D341Med (cell line): Measurements from ENCODE around the gene AVPR2.

ENCODE experiments used
- DNase-seq: peaks from one replicate; pipeline ENCODE4 v3.0.0; 2012; ENCODE audit warnings: low spot score

The AVPR2 gene

DNA sequence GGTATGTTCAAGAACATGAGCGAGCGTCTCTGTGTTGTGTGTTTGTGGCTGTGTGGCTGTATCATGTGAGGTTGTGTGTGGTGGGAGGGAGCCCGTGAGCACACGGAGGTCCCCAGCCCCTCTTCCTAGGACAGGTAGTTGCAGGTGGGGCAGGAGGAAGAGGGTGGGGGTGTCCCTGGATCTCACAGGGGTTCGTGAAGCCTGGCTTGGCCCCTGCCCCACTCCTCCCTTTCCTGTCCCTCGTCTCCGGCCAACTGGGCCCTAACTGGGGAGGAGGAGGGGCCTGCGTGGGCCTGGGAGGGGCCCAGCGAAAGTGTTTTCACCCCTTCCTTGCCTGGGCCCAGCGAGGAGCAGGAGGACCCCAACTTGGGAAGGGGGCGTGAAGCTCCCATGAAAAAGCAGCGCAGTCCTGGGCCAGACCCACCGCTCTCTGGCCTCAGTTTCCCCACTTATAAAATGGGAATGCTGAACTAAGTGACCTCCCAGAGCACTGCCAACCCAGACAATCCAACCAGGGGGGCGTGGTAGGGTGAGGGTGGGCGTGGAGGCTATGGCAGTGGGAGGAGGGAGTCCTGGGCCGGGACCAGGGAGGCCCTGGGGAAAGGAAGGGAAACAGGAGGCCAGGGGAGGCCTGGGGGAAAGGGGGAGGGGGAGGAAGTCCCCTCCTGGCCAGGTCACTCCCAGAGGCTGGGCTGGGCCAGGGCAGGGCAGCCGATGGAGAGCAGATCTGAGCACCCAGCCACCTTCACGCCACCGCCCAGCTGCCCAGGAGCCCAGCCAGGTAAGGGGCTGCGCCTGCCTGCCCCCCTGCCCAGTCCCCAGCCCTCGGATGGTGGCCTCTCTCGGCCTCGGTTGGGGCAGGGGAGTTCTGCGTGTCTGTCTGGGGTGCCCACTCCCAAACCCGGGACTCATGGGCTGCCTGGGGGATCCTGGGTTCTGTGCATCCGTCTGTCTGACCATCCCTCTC lies at the start of gene AVPR2:
TSS of gene AVPR2 (plus strand) at position 683 of the 967 bp plus-strand sequence. CDS start 473 bp downstream, outside the sequence.
- no peak for DNase-seq

DNA sequence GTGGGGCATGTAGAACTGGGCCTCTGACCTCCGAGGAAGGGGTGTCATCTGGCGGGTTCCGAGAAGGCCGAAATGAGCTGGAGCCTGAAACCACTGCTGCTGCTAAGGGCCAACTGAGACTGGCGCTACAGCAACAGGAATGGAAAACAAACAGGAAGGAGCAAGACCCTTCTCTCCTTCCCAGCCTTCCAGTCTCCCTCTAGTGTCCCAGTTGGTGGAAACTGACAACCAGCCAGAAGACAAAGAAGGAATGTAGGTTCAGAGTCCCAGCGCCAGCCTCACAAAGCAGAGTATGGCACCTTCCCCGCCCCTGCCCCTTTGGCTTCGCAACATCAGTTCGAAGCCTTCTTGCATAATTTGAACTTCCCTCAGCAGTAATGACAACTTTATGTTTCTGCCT lies 49.8 kb upstream of the AVPR2 start:
- no peak for DNase-seq

- no peak for DNase-seq
Measured at GRCh38 chrX:153857348-153857903, 47.0 kb upstream of the AVPR2 start.

DNA sequence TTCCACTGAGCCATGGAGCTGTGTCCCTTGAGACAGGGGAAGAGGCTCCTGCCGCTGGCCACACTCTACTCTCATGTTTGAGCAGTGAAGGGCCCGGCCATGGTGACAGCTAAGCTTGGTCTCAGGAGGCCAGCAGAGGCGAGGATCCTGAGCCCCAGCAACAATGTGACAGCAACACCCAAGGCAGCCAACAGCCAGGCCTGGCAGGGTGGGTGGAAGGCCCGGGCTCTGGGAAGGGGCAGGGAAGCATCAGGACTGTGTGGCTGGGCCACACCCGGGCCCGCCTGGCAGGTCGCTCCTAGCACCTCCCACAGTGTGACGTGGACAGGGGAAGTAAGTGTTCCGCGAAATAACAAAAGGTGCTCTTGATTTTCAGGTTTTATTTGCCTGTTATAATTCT lies 43.3 kb upstream of the AVPR2 start:
- no peak for DNase-seq

DNA sequence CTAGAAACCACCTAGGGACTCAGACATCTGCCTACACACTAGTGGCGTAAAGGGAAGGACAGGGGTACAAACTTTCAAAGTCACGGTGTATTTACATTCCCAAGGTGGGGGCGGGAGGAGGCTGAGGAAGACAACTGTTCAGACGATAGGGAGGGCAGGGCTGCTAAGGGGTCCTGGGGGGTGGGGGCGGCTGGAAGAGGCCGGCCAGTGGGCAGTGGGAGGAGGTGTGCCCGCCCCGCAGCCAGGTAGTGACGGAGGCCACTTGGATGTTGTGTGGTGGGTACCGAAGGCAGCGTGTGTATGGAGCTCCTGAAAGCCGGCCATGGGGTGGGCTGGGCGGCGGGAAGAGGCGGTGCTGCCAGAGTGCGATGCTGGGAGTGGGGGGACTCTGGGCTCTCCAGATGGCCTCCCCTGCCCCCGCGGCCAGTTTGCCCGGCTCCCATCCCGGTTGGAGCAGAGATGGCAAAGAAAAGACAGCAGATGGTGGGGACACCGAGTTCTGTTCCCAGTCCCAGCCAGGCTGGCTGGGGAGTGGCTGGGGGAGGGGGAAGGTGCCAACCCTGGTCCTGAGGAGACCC lies 42.7 kb upstream of the AVPR2 start:
- no peak for DNase-seq

GRCh38 chrX:153862369-153863250 lies 41.9 kb upstream of the AVPR2 start:
- DNase-seq: no peak

DNA sequence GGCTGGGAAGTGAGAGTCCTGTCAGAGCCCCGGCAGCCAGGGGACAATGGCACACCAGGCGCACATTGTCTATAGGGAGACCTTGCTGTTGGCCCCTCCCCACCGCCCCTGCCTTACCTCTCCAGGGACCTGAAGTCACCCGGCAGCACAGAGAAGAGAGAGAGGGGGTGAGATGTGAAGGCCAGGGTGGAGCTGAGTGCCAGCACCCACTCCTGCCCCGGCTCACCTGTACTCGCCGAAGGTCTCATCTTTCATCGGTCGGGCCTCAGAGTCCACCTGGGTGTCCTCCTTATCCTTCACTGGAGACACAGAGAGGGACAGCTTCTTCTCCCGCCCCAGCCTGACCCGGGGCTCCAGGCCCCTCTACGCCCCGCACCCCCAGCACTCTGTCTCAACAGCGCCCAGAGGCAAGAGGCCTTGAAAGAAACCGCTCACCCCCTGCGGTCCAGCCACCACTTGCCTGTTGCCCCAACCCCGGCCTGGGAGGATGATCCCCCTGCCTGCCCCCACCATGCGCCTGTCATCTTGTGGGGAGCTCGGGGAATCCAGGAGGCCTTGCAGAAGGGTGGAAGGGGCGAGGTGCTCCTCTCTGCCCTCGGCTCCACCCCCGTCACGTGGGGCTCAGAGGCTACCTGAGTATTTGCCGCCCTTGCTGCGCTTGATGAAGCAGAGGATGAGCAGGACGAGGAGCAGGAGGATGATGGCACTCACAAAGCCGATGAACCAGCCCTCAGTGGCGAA lies 41.1 kb upstream of the AVPR2 start:
- no peak for DNase-seq

DNA sequence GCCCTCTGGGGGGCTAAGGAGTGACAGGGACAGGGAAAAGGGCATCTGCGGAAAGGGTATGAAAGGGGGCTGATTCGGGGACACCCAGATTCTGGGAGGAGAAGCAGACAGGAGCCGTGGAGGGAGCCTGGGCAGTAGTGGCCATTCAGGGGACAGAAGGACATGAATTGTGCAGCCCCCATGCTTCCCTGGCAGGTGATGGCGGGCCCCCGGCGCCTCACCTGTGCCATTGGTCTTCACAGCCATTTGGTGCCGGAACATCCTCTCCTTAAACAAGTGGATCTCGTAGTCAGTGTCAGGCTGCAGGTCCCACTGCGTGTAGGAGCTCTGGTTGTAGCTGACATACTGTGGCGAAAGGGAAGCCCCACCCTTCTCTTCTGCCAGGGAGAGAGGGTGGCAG lies 40.4 kb upstream of the AVPR2 start:
- no peak for DNase-seq

GRCh38 chrX:153864561-153865320 lies 39.7 kb upstream of the AVPR2 start:
- DNase-seq: no peak

DNA sequence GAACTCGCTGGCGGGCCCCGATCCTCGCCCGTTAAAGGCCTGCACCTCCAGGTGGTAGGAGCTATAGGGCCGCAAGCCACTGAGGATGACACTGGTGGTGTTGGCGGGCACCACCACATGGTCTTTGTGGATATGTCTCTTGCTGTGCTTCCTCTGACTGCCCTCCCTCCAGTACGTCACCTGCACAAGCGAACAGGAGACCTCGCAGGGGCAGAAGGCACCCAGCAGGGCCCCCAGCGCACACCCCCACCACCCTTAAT lies 39.2 kb upstream of the AVPR2 start:
- DNase-seq: no peak

GRCh38 chrX:153865685-153866084 lies 38.8 kb upstream of the AVPR2 start:
- DNase-seq: no peak

- DNase-seq: no peak
Measured at GRCh38 chrX:153866302-153867019, 38.0 kb upstream of the AVPR2 start.

DNA sequence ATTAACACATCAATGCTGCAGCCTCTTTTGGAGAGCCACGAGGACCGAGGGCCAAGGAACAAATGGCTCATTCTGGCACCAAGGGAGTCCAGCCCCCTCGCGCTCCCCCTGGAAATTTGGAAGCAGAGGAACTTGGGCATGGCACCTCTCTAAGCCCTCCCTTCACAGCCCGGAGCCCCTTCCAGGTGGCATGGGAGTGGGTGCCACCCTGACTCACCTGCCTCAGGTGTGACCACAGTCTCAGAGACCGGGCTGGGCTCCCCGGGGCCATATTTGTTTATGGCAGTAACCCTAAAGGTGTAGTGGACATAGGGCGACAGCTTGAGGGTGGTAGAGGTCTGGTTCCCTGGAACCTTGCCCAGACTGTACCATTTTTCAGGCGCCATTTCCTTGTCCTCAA lies 37.3 kb upstream of the AVPR2 start:
- DNase-seq: no peak

- no peak for DNase-seq
Measured at GRCh38 chrX:153867671-153868070, 36.8 kb upstream of the AVPR2 start.

DNA sequence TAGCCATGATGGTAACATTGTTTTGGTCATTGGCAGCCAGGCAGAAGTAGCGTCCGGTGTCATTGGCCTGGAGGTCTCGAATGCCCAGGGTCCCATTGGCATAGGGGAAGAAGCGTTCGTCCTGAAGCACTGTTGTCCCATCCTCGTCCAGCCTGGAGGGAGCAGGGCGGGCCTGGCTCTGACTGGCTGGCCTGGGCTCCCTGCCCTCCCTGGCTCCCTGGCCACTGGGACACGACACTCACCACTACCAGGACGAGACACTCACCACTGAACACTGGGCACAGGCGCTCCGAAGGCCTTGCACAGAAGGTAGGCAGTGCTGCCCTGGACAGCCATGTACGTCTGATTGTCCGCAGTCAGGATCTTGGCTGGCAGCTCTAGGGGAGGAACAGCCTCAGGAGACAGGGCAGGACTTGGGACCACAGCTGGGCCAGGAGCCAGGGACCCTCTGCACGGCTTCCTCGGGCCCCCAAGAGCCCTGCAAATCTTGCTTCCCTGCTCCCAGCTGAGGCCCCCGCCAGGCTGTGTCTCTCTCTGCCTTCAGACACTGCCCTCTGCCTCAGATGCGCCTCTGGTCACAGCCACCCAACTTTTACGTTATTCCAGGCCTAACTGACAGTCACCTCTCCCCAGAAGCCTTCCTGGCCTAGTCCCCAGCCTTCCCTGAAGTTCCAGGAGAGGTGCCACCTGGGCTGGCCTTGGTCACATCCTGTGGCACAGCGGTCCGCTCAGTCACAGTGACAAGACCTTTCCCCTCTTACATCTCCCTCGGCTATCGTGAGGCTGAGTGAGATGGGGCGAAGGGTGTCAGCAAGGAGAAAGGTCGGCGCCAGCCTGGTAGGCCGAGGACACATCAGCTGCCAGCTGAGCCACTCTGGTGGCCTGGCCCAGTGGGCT lies 35.6 kb upstream of the AVPR2 start:
- no peak for DNase-seq

GRCh38 chrX:153869473-153870287 lies 34.8 kb upstream of the AVPR2 start:
- DNase-seq: no peak

DNA sequence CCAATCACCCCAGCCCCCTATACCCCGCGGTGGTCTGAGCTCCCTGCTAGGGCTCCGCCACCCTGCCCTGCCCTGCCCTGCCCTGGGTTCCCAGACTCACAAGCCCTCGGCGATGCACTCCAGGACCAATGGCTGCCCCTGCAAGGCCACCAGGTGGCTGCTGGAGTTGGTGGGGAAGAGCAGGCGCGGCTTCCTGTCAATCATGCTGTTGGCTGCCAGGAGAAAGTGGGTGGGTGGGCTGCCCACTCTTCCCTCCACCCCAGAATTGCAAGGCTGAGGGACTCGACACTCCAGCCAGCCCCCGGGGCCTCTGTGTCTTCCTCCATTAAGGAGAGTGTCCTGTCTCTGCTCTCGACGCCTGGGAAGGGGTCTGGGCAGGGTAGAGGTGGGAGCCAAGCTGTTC lies 34.2 kb upstream of the AVPR2 start:
- DNase-seq: no peak

DNA sequence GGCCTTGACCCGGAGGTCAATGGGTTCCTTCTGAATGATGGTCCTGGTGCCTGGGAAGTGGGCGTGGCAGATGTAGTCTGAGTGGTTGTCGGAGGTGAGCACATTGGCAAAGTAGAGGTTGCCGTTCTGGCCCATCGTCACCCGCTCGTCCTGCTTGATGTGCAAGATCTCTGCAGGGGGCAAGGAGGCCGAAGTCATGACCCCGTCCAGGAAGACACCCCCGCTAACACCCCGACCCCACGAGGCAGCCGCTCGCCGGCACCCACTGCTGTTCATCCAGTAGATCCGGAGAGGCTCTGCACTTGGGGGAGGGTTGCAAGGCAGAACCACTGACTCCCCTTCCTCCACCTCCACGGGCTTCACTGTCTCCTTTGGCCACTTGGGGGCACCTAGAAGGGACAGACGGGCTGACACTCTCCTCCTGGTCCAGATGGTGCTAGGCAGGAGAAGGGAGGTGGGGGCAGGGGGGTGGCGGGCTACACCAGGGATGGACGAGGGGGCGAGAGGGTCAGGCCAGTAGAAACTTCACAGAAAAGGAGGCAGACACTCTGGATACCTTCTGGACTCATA lies 33.6 kb upstream of the AVPR2 start:
- no peak for DNase-seq
